H1 (cell line): Measurements from ENCODE around the gene OGDH. TPM values are rescaled to one million over a fixed set of nuclear protein-coding genes. Genes with fewer than 3 reads are reported as not detected.

ENCODE experiments used
- CTCF ChIA-PET: fragments of 300-600 bp; sonication (Branson Sonifier 250); formaldehyde crosslinking; loops from one replicate; lab custom pipeline; 2021; ENCODE audit not compliant: partially characterized antibody; lab: Charles Lee
- POLR2A ChIA-PET: fragments of 300-600 bp; sonication (Branson Sonifier 250); formaldehyde crosslinking; loops from one replicate; lab custom pipeline; 2021; ENCODE audit warnings: inconsistent platforms; ENCODE audit not compliant: partially characterized antibody; lab: Charles Lee
- DNase-seq, 2 experiments: peaks; one replicate each; pipeline versions ENCODE4 v3.0.0 to v3.0.0-alpha.2; 2010 to 2022; ENCODE audit warnings: low spot score in 2 of 2, low read depth in 1 of 2, mixed read lengths in 1 of 2
- FAIRE-seq: peaks from 2 replicates; lab custom pipeline; 2011; peaks lifted over from hg19 to GRCh38; lab: Jason Lieb, UNC
- H2AFZ ChIP-seq: 2 replicates; pipeline ENCODE4 v1.8.1; 2012; ENCODE audit warnings: low read length, inconsistent platforms
- H2AK5ac ChIP-seq: 2 replicates; pipeline ENCODE4 v1.6.1; 2013; ENCODE audit warnings: low read depth, low read length
- H2BK120ac ChIP-seq: replicated peaks from 2 replicates; pipeline ENCODE3; 2013; ENCODE audit warnings: low read depth, low read length, inconsistent platforms
- H2BK12ac ChIP-seq: 2 replicates; pipeline ENCODE4 v1.6.1; 2013; ENCODE audit warnings: low read depth, low read length
- H2BK15ac ChIP-seq: 2 replicates; pipeline ENCODE4 v1.6.1; 2013; ENCODE audit warnings: low read length
- H2BK20ac ChIP-seq: 2 replicates; pipeline ENCODE4 v1.6.1; 2013; ENCODE audit warnings: low read length
- H2BK5ac ChIP-seq: 2 replicates; pipeline ENCODE4 v1.6.1; 2013; ENCODE audit warnings: low read depth, low read length
- H3K14ac ChIP-seq: 2 replicates; pipeline ENCODE4 v1.6.1; 2013; ENCODE audit warnings: inconsistent platforms; ENCODE audit not compliant: insufficient read length
- H3K18ac ChIP-seq: 2 replicates; pipeline ENCODE4 v1.6.1; 2013; ENCODE audit warnings: low read length; ENCODE audit errors: extremely low read depth
- H3K23ac ChIP-seq: 2 replicates; pipeline ENCODE4 v1.6.1; 2013; ENCODE audit warnings: inconsistent platforms; ENCODE audit not compliant: insufficient read length
- H3K23me2 ChIP-seq: 2 replicates; pipeline ENCODE4 v1.6.1; 2013; ENCODE audit warnings: low read depth, low read length
- H3K27ac ChIP-seq: 2 replicates; pipeline ENCODE4 v1.6.1; 2011; ENCODE audit warnings: low read depth, low read length, inconsistent platforms
- H3K27me3 ChIP-seq, 4 experiments: replicated peaks in 1 of 4; 1 replicate in 1 of 4; 2 replicates in 3 of 4; pipeline versions ENCODE4 v1.6.1 to v1.8.1; 2011 to 2013; ENCODE audit warnings: low read length in 3 of 4, mild to moderate bottlenecking in 3 of 4, inconsistent platforms in 2 of 4, mixed read lengths in 2 of 4, moderate library complexity in 1 of 4; ENCODE audit not compliant: control insufficient read depth in 3 of 4, insufficient read depth in 3 of 4; ENCODE audit errors: extremely low read depth in 1 of 4
- H3K36me3 ChIP-seq, 4 experiments: 2 replicates each; pipeline versions ENCODE4 v1.6.1 to v1.8.1; 2011 to 2013; ENCODE audit warnings: mild to moderate bottlenecking in 4 of 4, low read length in 3 of 4, moderate library complexity in 2 of 4, control low read depth in 1 of 4, inconsistent platforms in 1 of 4; ENCODE audit not compliant: insufficient read depth in 4 of 4, control insufficient read depth in 2 of 4
- H3K4ac ChIP-seq: replicated peaks from 2 replicates; pipeline ENCODE3; 2013; ENCODE audit warnings: low read length, low read depth, mixed read lengths, inconsistent platforms; ENCODE audit not compliant: insufficient read length
- H3K4me1 ChIP-seq, 4 experiments: replicated peaks in 1 of 4; 1 replicate in 1 of 4; 2 replicates in 3 of 4; pipeline versions ENCODE4 v1.6.1 to v1.8.1; 2011 to 2013; ENCODE audit warnings: low read length in 3 of 4, inconsistent platforms in 2 of 4, mixed read lengths in 1 of 4; ENCODE audit not compliant: insufficient read depth in 4 of 4, control insufficient read depth in 3 of 4
- H3K4me2 ChIP-seq, 2 experiments: 2 replicates each; pipeline versions ENCODE4 v1.6.1 to v1.8.1; 2011 to 2013; ENCODE audit warnings: low read depth in 2 of 2, low read length in 2 of 2, control low read depth in 1 of 2, inconsistent platforms in 1 of 2, mild to moderate bottlenecking in 1 of 2; ENCODE audit not compliant: insufficient read depth in 1 of 2
- H3K4me3 ChIP-seq, 4 experiments: fragments of 200-600, 300-600 bp in 1 of 4; sonication (generic), shearing (Covaris generic), sonication (Bioruptor Twin) in 1 of 4; 2 replicates each; pipeline versions ENCODE4 v1.5.1 to v1.8.1; 2011 to 2016; ENCODE audit warnings: low read length in 4 of 4, low read depth in 3 of 4, control low read depth in 2 of 4, inconsistent platforms in 2 of 4, mild to moderate bottlenecking in 2 of 4, mixed read lengths in 1 of 4, moderate library complexity in 1 of 4; ENCODE audit not compliant: insufficient read depth in 2 of 4; ENCODE audit errors: extremely low read depth in 1 of 4
- H3K56ac ChIP-seq: replicated peaks from 2 replicates; pipeline ENCODE3; 2013; ENCODE audit warnings: low read depth, mild to moderate bottlenecking, mixed read lengths, low read length, inconsistent platforms; ENCODE audit not compliant: insufficient read length
- H3K79me1 ChIP-seq: 2 replicates; pipeline ENCODE4 v1.6.1; 2013; ENCODE audit warnings: low read depth, low read length, control low read depth
- H3K79me2 ChIP-seq, 2 experiments: 2 replicates each; pipeline versions ENCODE4 v1.6.1 to v1.8.1; 2012 to 2013; ENCODE audit warnings: low read length in 2 of 2, mild to moderate bottlenecking in 2 of 2, inconsistent platforms in 1 of 2; ENCODE audit not compliant: insufficient read depth in 2 of 2, control insufficient read depth in 1 of 2
- H3K9ac ChIP-seq, 4 experiments: replicated peaks in 1 of 4; 1 replicate in 1 of 4; 2 replicates in 3 of 4; pipeline versions ENCODE4 v1.6.1 to v1.8.1; 2011 to 2013; ENCODE audit warnings: low read depth in 3 of 4, low read length in 3 of 4, control low read depth in 2 of 4, mild to moderate bottlenecking in 2 of 4, moderate library complexity in 2 of 4, inconsistent platforms in 1 of 4; ENCODE audit errors: extremely low read depth in 1 of 4
- H3K9me3 ChIP-seq, 2 experiments: 2 replicates each; pipeline versions ENCODE4 v1.6.1 to v1.8.1; 2012 to 2013; ENCODE audit warnings: mild to moderate bottlenecking in 2 of 2, moderate library complexity in 2 of 2, control low read depth in 1 of 2, inconsistent platforms in 1 of 2, low read depth in 1 of 2, low read length in 1 of 2, mixed read lengths in 1 of 2; ENCODE audit not compliant: insufficient read depth in 2 of 2
- H4K20me1 ChIP-seq, 2 experiments: replicated peaks in 1 of 2; 2 replicates each; pipeline versions ENCODE3 to v1.8.1; 2011 to 2013; ENCODE audit warnings: inconsistent platforms in 2 of 2, low read length in 2 of 2, mild to moderate bottlenecking in 1 of 2; ENCODE audit not compliant: insufficient read depth in 2 of 2, control insufficient read depth in 1 of 2
- H4K5ac ChIP-seq: 2 replicates; pipeline ENCODE4 v1.6.1; 2013; ENCODE audit warnings: low read length, low read depth, mixed read lengths, inconsistent platforms; ENCODE audit not compliant: insufficient read length
- H4K8ac ChIP-seq: 2 replicates; pipeline ENCODE4 v1.8.0; 2013; ENCODE audit warnings: mild to moderate bottlenecking, moderate library complexity, low read length, inconsistent platforms; ENCODE audit not compliant: insufficient read depth; ENCODE audit errors: extremely low read depth
- H4K91ac ChIP-seq: replicated peaks from 2 replicates; pipeline ENCODE3; 2013; ENCODE audit warnings: low read length, mixed read lengths, inconsistent platforms; ENCODE audit not compliant: insufficient read length
- BRCA1 ChIP-seq: IDR thresholded peaks from 2 replicates; pipeline ENCODE4 v1.6.1; 2012; ENCODE audit warnings: low read depth, low read length, improper control_type of control experiment
- JUN ChIP-seq: IDR thresholded peaks from 2 replicates; pipeline ENCODE4 v1.6.1; 2011; ENCODE audit warnings: low read depth, mild to moderate bottlenecking, improper control_type of control experiment, low read length
- RFX5 ChIP-seq: IDR thresholded peaks from 2 replicates; pipeline ENCODE4 v1.6.1; 2011; ENCODE audit warnings: low read depth, low read length, improper control_type of control experiment, borderline replicate concordance
- SIX5 ChIP-seq: IDR thresholded peaks from 2 replicates; pipeline ENCODE4 v1.6.1; 2011; ENCODE audit warnings: mild to moderate bottlenecking, low read depth, low read length
- SP1 ChIP-seq: IDR thresholded peaks from 2 replicates; pipeline ENCODE4 v1.6.1; 2011; ENCODE audit warnings: low read depth, low read length
- WGBS, 2 experiments: shearing (Covaris generic) in 1 of 2; methylation state at CpG; one replicate each; pipeline versions ENCODE4 v1.1.6 to v1.1.7; 2013 to 2015; ENCODE audit warnings: low lambda C conversion rate in 2 of 2, mixed read lengths in 2 of 2, inconsistent platforms in 1 of 2, low coverage in 1 of 2, missing lambda C conversion rate in 1 of 2; ENCODE audit not compliant: insufficient replicate concordance in 2 of 2, insufficient coverage in 1 of 2, insufficient read length in 1 of 2; ENCODE audit errors: extremely low coverage in 1 of 2, missing lambda C conversion rate in 1 of 2; 5-methylcytosine and 5-hydroxymethylcytosine counted together
- polyA plus RNA-seq, 7 experiments: library from polyadenylated mRNA; depleted of rRNA in 3 of 7; stranded (reverse) in 5 of 7; unstranded in 2 of 7; fragments of >200 nt in 5 of 7; fragments of 200-250 nt in 2 of 7; gene quantifications; 1 replicate in 5 of 7; 2 replicates in 1 of 7; 4 replicates in 1 of 7; pipeline versions ENCODE4 v1.2.1 to v1.2.3, GENCODE V29; 2011 to 2013; ENCODE audit warnings: missing spikeins in 2 of 7, mixed read lengths in 2 of 7
- total RNA-seq: library from RNA; stranded (reverse); fragmentation: NEBNext Ultra II Directional; extraction: Animal tissue kit (Norgen Biotek cat#: 25700); gene quantifications from 2 replicates; pipeline ENCODE4 v1.2.1, GENCODE V29; 2021
- TF ChIP-seq, protein P1 (sequence below): IDR thresholded peaks from 2 replicates; pipeline ENCODE4 v1.6.1; 2012; ENCODE audit warnings: inconsistent platforms

OGDH gene
- total and polyA plus RNA-seq, 2 of the 8 experiments (the other 6 are each of a cell fraction or from before 2014, with no cell fraction given), result 71.6 to 91.6 TPM

- no peak overlapping the region for H2AFZ ChIP-seq
- peaks cover 13 to 45% (median 26%) of the 10 kb centered on the region in 4 experiments for H3K36me3 ChIP-seq
- H3K23me2 ChIP-seq, result no peaks in the 10 kb centered on the region
- no peak overlapping the region for H3K14ac ChIP-seq
- H2BK20ac ChIP-seq, result no peak overlapping the region
- H3K9me3 ChIP-seq, result no peaks in the 10 kb centered on the region
- no peak overlapping the region; the same call in 1 of the 2 replicates for H2BK5ac ChIP-seq
- no peak overlapping the region for H3K4me2 ChIP-seq
- no peak overlapping the region for H3K4me3 ChIP-seq
- H3K27ac ChIP-seq, result no peak overlapping the region
- H2BK120ac ChIP-seq, result no peak overlapping the region
- no peak for DNase-seq
- ChIA-PET POLR2A (interaction anchor here (1.3 kb wide), 1 partner anchor 12 kb away, joined by 3 read pairs; no protein-coding TSS in a partner anchor), CTCF (interaction anchor here (0.6 to 1.4 kb wide), 4 partner anchors 8 to 42 kb away, joined by 3 read pairs; no protein-coding TSS in a partner anchor)
- no peak overlapping the region for H3K9ac ChIP-seq
- TF ChIP-seq JUN (no peak), BRCA1 (no peak), SP1 (no peak), SIX5 (no peak), RFX5 (no peak)
- TF ChIP-seq, protein P1, sequence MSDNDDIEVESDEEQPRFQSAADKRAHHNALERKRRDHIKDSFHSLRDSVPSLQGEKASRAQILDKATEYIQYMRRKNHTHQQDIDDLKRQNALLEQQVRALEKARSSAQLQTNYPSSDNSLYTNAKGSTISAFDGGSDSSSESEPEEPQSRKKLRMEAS, result no peak
- H3K18ac ChIP-seq, result no peak overlapping the region
- H4K20me1 ChIP-seq, result peaks cover 0 to 8% of the 10 kb centered on the region in 2 experiments
- H3K79me1 ChIP-seq, result no peaks in the 10 kb centered on the region
- H2AK5ac ChIP-seq, result no peak overlapping the region
- H4K5ac ChIP-seq, result no peak overlapping the region
- H3K23ac ChIP-seq, result no peak overlapping the region
- no peaks in the 10 kb centered on the region for H3K27me3 ChIP-seq
- WGBS, 2 experiments, result 91% methylated on average over 13 of the region's 13 CpGs; no CpG with 5 or more reads in 1 of the 2 experiments
- H3K4me1 ChIP-seq, result no peaks in the 10 kb centered on the region
- H3K79me2 ChIP-seq, result no peaks in the 10 kb centered on the region
- FAIRE-seq, result no peak
- no peak overlapping the region for H4K8ac ChIP-seq
- no peak overlapping the region for H2BK12ac ChIP-seq
- H3K56ac ChIP-seq, result no peak overlapping the region
- no peak overlapping the region for H3K4ac ChIP-seq
- no peak overlapping the region for H4K91ac ChIP-seq
- no peak overlapping the region for H2BK15ac ChIP-seq
Observed at GRCh38 chr7:44698046-44698580, 91.7 kb downstream of the OGDH start.
